G401 (cell line): ENCODE measurements around the gene UPK1A. TPM values are rescaled to one million over a fixed set of nuclear protein-coding genes. Genes with fewer than 3 reads are reported as not detected.

Experiments used
- DNase-seq: peaks from one replicate; pipeline ENCODE4 v3.0.0-alpha.2; 2015; ENCODE audit warnings: low spot score
- in situ Hi-C: cut with HindIII; loops from 2 replicates; pipeline ENCODE4 v1.10.0; 2016; ENCODE audit warnings: low sequenced_read_pairs, mixed read lengths
- total RNA-seq: library from RNA; depleted of rRNA; stranded (reverse); fragments of >200 nt; shearing (Covaris generic); gene quantifications from 2 replicates; pipeline ENCODE4 v1.2.3, GENCODE V29; 2014; rRNA removed

UPK1A gene
- total RNA-seq, 1 experiment from 2014 or later: not detected

- in situ Hi-C loops: no loop called here
- no peak for DNase-seq
Measured at GRCh38 chr19:35727053-35727955, 61.0 kb downstream of the UPK1A start.

Other genes with a start within 250 kb of the UPK1A start
- gene FFAR2, start 218.3 kb upstream of the UPK1A start, total RNA-seq: not detected in 2 replicates
- not detected in 2 replicates for gene KRTDAP, start 176.1 kb upstream of the UPK1A start, total RNA-seq
- 85.4 and 136 TPM in 2 replicates for gene DMKN, start 152.9 kb upstream of the UPK1A start, total RNA-seq
- gene SBSN, start 138.2 kb upstream of the UPK1A start, total RNA-seq: not detected in 2 replicates
- 3.2 TPM in 1 of 2 replicates, not detected in the other for gene GAPDHS, start 133.1 kb upstream of the UPK1A start, total RNA-seq
- 208 and 254 TPM in 2 replicates for gene TMEM147, start 120.9 kb upstream of the UPK1A start, total RNA-seq
- gene ATP4A, start 102.9 kb upstream of the UPK1A start, total RNA-seq: not detected in 2 replicates
- not detected in 2 replicates for gene PMIS2, start 80.3 kb upstream of the UPK1A start, total RNA-seq
- gene HAUS5, start 53.8 kb upstream of the UPK1A start, total RNA-seq: 21.5 and 32.4 TPM in 2 replicates
- gene RBM42, start 37.5 kb upstream of the UPK1A start, total RNA-seq: 108 and 119 TPM in 2 replicates
- gene ETV2, start 24.8 kb upstream of the UPK1A start, total RNA-seq: not detected in 2 replicates
- 284 and 429 TPM in 2 replicates for gene COX6B1, start 18.2 kb upstream of the UPK1A start, total RNA-seq
- gene ZBTB32, start 38.0 kb downstream of the UPK1A start, total RNA-seq: 0.17 TPM in 1 of 2 replicates, not detected in the other
- 2.5 and 4.6 TPM in 2 replicates for gene KMT2B, start 51.5 kb downstream of the UPK1A start, total RNA-seq
- gene IGFLR1, start 75.9 kb downstream of the UPK1A start, total RNA-seq: 4.0 and 9.3 TPM in 2 replicates
- 6.3 and 44.4 TPM in 2 replicates for gene U2AF1L4, start 78.9 kb downstream of the UPK1A start, total RNA-seq
- gene PSENEN, start 79.1 kb downstream of the UPK1A start, total RNA-seq: 63.1 and 65.0 TPM in 2 replicates
- gene LIN37, start 82.1 kb downstream of the UPK1A start, total RNA-seq: 0.80 and 9.2 TPM in 2 replicates
- not detected in 2 replicates for gene HSPB6, start 90.5 kb downstream of the UPK1A start, total RNA-seq
- 7.9 and 11.9 TPM in 2 replicates for gene PROSER3, start 91.7 kb downstream of the UPK1A start, total RNA-seq
- gene ARHGAP33, start 109.0 kb downstream of the UPK1A start, total RNA-seq: 1.7 and 4.6 TPM in 2 replicates
- not detected in 2 replicates for gene PRODH2, start 146.3 kb downstream of the UPK1A start, total RNA-seq
- 0.18 TPM in 1 of 2 replicates, not detected in the other for gene NPHS1, start 186.0 kb downstream of the UPK1A start, total RNA-seq
- gene KIRREL2, start 190.4 kb downstream of the UPK1A start, total RNA-seq: 3.0 and 5.2 TPM in 2 replicates
- gene APLP1, start 202.1 kb downstream of the UPK1A start, total RNA-seq: 121 and 133 TPM in 2 replicates
- gene NFKBID, start 234.0 kb downstream of the UPK1A start, total RNA-seq: 4.1 and 8.4 TPM in 2 replicates
- not detected in 2 replicates for gene HCST, start 236.0 kb downstream of the UPK1A start, total RNA-seq
- gene TYROBP, start 241.8 kb downstream of the UPK1A start, total RNA-seq: 7.3 TPM in 1 of 2 replicates, not detected in the other